NK-92 (cell line): Measurements from ENCODE around the gene PXYLP1.

Experiments
- DNase-seq: peaks from one replicate; lab custom pipeline; 2025; ENCODE audit not compliant: unreplicated experiment; lab: John Stamatoyannopoulos, UW

PXYLP1 gene

DNA sequence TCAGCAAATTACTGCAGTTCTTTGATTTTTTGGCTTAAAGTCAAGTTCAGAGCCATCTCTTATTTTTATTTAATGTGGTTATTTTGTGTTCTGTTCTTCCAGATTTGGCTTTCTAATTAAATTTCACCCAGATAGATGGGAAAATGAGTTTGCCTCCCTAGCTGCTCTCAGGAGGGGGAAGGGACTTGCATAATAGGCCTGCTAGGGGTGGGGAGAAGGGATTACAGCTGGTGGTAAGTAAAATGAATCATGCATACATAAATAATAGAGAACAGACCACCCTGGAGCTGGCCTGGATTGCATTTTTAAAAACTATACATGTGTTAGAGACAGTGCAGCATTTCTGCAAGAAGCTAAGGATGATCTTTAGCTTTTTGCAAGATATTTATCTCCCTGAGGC is 3.9 kb upstream of the PXYLP1 start:
- no peak for DNase-seq

DNA sequence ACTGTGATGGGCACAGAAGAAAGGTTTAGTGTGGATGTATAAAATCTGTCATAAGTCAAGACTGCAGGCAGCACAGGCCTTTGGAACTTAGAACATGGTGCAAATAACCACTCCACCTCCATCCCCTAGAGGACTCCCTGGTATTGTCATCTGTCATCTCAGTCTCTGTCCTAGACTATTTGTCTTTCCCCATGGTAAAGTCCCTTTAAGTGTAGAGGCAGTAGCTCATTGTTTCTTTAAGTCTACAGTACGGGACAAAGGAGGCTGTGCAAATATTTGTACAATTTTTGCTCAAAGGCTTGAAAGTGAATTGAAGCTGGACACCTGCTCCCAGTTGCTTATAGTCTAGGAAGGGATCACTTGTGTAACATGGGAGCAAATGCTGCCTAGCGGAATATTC is 3.2 kb upstream of the PXYLP1 start:
- no peak for DNase-seq

DNA sequence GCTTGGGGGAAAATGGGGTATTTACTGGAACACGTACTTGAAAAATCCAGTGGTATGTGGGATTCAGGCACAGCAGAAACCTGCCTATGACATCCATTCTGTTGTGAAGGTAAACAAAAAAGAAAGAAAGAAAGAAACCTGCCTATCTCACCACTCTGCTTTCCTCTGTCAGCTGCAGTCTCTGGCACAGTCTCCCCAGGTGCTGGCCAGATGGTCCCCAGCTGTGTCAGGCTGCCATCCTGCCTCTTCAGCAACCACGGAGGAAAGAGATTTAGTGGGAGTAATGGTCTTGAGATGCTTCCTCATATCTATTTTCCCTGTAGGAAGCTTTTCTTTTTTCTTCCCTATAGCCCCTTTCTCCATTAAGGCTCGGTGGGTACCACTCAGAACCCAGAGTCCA is 2.5 kb upstream of the PXYLP1 start:
- DNase-seq, result no peak

DNA sequence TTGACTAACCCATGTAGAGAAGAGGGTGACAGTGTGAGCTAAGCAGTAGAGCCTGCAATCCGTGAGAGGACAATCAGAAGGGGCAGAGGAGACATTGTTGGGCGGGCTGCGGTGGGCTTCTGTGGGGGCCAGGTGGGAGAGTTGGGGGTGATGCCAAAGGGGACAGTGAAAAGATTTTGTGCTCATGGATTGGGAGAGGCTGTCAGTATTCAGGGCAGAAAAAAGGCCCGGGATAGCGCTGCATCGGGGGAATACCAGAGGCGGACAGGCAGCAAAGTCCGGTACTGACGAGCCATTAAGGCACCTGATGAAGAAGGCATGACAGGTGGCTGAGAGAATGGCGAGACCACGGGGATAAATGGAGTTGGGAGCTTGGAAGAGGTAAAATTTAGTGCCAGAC is 1.3 kb upstream of the PXYLP1 start:
- no peak for DNase-seq

DNA sequence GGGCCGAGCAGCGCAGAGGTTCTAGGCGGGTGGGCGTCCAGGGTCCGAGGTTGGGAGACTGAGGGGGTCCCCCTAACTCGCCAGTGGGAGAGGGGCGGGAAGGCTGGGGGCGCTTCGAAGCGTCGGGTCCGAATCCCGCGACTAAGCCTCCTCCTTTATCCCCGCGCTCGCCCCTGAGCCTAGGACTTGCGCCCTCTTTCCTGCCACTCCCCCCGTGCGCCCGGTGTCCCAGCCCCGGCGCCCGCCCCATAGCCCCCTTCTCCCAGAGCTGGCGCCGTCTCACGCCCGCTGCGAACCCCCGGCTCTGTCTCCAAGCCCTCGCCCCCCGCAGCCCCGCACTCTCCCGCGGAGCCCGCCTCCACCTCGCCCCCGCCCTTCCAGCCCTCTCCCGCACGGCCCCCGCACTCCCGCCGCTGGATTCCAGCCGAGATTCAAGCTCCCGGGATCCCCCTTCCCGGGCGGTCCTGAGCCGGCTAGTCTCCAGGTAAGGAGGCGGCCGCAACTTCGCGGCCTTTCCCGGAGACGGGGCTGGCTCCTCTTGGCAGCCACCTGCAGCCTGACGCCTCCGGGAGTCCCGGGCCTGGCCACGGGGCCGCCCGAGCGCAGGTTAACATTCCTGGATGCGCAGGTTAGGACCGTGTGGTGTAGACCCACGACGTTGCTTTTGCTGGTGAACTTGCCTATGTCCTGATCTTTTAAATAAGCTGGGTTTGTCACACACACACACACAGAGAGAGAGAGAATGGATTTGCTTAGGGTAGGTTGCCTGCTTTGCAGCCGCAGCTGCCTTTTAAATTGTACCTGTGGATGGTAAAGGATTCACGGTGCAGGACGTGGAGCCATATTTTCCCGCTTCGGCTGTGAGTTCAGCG is 563 bp downstream of the PXYLP1 start:
- no peak for DNase-seq

DNA sequence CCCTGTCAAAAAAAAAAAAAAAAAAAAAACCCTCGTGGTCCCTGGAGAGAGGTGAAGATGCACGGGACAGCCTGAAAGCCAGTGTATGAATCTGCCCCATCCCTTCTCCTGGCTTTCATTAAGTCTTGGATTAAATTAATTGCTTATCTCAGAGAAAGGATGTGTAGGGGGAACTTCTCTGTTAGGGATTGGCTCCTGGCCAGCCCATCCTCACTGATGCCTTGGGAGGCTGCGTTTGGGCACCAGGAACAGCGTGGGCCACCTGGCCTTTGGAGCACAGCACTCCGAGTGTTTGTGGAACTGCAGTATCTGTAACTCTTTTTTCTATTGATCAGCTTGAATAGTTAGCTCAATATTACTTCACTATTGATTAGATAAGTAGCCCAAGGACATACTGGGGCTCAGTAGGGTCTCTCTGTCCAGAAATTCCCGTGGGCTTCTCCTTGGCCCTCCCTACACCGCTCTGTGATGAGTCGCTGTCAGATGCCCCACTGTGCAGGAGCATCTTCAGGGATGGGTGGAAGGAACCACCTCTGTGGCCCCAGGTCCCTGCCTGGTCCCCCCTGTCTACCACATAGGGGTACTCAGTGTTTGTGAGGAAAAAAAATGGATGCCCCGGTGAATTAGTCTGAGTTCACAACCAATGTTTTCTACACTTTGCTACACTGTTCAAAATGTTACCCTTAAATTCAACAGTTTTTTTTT is 2.0 kb downstream of the PXYLP1 start:
- DNase-seq, result no peak

DNA sequence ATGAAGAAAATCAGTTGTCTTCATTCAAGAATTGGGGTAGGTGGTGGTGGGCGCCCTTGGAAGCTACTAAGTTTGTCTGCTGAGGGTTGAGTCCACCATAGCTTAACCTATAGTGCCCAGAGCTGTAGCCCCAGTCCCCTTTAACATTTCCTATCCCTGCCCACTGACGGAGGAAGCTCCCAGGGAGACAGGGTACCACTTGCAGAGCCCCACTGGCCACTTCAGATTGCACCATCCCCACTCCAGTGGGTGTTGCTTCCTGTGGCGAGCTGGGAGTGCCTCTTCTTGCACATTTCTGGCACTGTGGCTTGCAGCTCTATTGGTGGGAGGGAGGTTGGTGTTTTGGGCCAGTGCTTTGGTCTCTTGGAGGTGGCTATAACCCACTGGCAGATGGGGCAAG is 2.7 kb downstream of the PXYLP1 start:
- DNase-seq, result no peak

DNA sequence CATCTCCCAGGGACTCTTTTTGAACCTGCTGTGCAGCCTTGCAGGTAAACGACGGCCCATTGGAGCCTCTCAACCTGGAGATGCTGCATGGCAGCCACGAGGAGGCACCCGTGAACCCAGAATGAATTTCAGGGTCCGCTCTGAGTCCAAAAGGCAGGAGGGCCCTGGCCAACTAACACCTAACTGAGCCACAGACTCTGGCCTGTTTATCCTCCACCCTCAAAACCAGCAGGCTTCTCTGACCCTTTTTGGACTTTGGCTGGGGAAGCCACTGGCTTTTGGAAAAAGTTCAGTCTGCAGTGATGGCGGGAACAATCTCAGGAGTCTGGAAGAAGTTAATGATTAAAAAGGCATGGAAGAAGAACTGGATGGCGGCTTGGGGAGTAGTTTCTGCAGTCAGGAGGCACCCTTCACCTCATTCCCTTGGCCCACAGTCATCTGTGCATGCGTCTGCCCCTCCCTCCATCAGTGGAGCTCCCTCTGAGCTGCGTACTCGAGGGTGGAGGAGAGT is 4.1 kb downstream of the PXYLP1 start:
- DNase-seq, result no peak

DNA sequence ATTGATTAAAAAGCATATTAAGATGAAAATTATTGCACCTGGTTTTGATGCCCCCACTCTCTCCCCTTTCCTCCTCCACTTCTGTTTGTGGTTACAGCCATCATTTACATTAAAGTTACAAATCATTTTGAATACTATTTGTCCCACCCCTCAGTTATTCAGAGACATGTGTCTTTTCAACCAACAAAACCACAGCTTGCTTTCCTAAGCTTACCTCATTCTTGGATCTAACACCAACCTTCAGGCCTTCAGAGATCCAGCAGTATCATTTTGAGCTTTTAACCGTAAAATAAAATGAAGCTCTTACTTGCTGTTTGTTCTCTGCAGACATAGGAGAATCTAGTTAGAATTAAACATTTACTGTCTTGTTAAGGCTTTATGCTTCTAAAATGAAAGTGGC is 4.7 kb downstream of the PXYLP1 start:
- DNase-seq, result no peak

DNA sequence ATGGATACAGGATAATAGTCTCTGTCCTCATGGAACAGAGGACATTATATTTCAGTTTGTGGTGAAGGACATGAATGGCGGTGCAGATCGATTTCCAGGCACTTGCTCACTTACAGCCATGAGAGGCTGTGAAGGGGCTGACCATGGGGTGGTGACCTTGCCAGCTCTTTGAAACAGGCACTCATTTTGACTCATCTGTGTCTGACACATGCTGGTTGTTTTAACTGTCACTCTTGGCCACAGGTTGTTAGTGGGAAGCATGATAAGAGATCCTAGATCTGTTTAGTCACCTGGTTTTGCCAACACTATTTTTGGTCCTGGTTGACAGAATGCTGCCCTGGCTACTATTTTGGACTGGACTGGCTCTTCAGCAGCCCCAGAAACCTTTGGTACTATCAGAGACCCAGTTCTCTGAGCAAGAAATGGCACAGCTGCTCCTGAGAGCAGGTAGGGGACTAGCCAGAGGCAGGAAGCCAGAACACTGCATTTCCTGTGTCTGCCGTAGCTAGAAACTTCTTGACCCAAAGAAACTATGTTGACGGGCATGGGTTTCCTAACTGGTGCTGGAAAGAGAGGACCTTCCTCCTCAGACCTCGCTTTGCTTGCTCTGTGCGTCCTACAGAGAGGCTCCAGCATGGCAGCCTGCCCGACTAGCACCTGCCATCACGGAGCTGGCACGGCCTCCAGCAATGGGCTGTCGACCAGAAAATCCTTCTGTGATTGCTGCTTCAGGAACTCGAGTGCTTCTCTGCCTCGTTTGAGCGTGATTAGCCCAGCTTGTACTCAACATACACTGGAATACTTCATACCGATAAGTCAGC is 6.3 kb downstream of the PXYLP1 start:
- DNase-seq, result no peak

DNA sequence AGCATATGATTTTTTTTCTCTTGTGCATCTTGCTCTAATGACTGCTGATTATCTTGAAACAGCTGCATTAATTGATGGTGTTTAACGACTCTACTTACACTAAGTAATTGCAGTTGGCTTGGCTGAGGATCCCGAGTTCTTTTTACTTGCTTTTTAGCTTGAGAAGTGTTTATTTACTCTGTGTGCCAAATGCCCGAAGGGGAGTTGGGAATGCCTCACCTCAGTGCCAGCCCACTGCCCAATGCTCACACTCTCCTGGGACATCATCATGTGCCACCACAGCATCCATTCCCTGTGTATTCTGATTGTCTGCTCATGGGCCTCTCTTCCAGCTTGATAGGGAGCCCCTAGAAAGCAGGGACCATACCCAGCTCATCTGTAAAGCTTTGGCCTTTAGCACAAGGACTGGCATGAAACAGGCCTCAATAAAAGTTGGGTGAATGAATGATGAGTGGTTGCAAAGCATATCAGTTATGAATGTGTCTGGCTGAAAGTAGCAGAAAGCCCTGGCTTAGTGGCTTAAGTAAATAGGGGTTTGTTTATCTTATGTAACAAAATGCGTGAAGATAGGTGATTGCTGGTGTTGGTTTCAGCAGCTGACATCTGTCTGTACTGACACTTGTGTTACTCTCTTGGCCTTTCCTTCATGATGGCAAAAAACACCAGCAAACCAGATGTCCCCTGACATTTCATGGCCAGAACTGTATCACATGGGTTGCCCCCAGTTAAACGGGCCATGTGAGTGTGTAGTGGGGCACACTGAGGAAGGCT is 8.1 kb downstream of the PXYLP1 start:
- no peak for DNase-seq

DNA sequence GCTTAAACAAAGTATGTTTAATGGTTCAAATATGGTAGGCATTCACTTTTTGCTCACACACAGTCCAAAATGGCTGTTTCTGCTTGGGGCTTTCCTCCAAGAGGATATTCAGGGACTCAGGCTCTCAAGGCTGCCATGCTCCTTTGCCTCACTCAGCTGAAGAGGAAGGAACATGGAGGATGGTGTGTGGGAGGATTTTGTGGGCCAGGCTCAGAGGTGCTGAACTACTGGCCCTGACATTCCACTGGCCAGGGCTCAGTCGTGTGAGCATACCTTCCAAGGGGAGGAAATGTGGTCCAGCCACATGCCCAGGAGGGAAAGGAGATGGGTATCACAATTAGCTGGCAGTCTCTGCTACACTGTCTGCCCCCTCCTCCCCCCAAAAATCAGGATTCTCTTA is 8.7 kb downstream of the PXYLP1 start:
- DNase-seq, result no peak

DNA sequence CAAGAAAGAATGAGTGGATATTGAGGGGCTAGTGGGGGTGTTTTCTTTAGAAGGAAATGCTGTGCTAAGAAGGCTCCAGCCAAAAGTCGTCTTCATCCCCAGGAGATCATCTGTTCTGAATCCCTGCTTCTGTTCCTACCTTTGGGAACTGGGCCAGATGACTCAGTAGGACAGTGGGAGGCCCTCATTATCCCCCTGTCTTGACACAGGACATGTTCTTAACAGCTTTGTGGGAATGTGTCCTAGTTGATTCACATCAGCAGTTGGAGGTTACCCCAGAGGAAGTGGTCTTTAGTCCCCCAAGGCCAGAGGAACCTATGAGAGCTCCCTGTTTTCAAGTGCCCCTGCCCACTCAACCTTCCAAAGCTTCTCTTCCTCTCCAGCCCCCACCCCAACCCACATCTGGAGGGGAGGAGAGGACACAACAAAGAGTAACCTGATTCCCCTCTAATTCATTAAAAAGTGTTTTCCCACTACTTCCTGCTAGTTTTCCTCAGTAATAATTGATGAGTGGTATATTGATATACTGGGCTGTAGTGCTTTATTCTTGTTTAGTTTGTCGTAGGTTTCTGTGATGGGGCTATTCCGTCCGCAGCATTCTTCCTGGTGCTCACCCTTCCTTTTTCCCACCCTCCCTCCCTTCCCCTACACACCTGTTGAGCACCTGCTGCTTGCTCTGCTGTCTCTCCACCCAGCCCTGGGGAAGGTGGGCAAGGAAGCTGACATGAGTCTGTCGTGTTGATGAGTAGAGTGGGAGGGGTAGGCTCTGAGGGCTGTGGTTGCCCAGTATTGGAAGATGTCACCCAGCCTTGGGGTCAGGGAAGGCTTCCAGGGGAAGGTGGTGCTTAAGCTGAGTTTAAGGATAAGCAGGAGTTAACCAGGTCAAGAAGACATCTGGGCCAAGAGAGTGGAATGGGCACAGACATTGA is 9.3 kb downstream of the PXYLP1 start:
- no peak for DNase-seq

DNA sequence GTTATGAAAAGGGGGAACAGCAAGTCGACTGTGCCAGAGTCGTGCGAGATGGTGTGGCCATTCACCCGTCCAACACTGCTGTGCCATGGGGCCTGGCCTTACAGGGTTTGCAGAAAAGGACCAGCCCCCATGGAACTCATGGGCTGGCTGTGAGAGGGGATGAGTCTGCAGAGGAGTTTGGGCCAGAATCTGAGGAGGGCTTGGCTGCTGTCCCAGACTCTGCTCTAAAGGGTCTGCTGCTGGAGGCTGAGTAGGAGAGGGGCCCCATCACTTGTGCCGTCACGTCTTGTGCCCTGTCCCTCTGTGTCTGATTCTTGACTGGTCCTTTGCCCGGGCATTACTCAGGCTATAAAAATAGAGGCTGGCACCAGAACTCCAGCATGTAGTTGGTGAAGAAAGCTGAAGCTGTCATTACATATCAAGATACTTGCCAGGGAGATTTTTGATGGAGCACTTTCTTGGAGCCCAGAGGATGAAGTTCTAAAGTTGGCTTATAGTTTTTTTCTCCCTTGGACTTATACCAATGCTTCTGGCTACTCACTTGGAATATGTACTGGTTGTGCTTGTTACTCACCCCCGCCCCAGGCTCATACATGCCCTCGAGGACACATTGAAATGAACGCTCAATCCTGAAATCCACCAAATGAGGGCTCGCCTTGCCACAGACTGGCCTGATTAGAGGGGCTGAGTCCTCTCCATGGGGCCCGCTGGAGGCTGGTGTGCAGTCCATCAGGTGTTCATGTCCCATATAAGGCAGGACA is 10.2 kb downstream of the PXYLP1 start:
- DNase-seq, result no peak

DNA sequence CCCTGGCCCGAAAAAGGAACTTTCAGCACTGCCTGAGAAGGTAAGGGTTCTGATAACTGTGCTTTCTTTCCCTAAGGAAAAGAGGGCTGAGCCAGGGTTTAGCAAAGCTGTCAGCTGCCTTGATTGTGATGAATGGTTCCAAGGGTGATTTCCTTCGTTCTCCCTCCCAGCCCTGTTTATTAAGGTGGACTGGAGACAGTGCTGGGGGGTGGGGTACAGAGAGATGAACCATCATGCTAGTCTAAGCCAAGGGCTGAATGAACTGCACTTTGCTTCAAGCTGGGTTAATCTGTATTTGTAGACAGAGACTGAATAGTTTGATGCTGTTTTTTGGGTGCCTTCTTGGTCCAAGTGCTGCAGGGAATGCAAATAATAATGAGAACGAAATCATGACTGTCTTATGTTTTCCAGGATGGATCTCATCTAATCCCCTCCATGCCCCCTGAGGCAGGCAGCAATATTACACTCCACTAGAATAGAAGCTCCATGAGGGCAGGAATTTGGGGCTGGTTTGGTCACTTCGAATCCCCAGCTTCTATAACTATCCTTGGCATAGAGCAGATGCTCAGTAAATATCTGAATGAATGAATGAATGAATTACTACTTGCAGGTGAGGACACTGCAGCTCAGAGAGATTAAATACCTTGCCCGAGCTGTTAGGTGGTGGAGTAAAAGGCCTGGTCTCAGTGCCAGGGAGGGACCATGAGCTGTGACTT is 10.9 kb downstream of the PXYLP1 start:
- DNase-seq, result no peak

DNA sequence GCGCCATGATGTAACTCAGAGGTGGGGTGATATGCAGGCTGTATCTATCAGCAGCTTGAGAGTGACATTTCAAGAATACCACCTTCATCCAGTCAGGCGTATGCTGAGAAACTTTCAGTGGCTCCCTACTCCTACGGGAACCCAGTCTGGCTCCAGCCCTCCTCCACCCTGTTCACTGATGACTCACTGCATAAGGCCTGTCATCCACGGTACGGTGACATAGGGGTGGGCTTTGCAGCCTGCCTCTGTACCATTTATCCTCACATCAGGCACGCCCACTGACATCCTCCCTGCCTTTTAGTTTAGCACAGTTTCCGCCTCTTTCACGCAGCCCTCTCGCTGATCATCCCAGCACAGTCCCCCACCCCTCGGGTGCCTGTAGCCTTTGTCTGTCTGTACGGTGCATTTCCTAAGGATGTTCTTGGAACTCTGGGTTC is 11.7 kb downstream of the PXYLP1 start:
- no peak for DNase-seq

DNA sequence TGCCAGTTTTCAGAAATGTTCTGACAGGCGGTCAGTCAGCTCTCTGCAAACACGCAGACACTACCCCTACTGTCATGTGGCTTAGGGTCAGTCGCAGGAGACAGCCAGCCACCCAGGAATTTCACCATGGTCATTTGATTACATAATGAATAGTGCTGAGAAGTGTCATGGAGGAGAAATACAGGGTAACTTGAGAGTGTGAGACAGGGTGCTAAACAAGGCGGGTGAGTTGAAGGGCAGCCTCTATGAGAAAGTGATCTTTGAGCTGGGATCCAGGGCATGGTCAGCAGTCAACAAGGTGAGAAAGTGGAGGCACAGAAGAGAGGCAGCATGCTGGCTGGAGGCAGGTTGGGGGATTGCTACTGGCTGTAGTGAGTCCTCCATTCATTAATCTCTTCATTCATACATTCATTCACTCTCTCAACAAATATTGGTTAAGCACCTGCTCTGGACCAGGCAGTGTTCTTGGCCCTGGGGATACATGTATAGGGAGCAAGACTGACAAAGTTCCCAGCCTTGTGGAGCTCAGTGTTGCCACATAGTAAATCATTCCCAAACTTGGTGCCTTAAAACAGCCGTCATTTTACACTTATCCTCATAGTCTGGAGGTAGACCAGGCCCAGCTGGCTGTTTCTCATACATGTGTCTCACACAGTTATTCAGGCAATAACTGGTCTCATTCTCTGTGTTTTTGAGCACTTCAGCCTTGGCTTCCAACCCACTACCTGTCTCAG is 14.8 kb downstream of the PXYLP1 start:
- DNase-seq, result no peak

DNA sequence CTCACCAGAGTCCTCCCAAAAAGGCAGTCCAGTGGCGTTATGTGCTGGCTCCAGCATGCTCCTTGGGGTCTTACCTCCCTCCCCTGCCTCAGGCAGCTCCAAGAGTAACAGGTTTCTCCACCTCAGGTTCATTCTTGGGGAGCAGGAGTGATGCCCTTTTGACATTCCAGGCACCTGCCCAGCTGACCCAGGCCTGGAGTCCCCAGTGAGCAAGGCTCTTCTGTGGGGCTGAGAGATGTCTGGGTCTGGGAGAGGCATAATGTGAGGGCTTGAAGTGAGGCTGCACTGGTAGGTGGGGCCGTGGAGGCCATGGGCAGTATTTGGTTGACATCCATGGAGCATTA is 15.3 kb downstream of the PXYLP1 start:
- no peak for DNase-seq
